Iris pigment epithelial cell (primary cell): ENCODE data around the gene CASTOR2.
A peak's percentile ranks its signal among the peaks of the same experiment; 100 is the strongest.

Experiments used
- DNase-seq: peaks from one replicate; pipeline ENCODE4 v3.0.0-alpha.2; 2011; ENCODE audit warnings: low read depth

Gene CASTOR2

DNA sequence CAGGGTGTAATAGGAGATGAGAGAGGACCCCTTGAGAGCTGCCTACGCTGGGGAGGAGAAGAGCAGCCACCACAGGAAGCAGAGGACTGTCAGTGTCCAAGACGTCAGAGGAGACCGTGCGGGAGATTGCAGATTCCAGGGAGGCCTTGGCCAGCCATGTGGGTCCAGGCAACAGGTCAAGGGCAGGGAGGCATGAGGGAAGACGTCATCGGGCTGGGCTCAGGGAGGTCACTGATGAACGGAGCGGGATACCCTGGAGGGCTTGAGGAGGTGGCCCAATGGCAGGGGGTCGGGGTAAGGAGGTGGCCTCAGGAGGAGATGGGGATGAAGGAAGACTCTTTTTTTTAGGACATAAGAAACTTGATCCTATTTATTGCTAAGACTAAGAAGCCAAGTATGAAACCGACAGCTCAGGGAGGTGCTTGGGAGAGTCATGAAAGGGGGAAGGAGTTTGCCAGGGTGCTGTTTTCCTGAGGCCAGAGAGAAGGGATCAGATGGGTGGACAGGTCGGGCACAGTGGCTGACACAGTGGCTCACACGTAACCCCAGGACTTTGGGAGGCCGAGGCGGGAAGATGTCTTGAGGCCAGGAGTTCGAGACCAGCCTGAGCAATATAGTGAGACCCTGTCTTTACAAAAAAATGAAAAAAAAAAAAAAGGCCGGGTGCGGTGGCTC is 30.5 kb downstream of the CASTOR2 start:
- peak; percentile 26 for DNase-seq

DNA sequence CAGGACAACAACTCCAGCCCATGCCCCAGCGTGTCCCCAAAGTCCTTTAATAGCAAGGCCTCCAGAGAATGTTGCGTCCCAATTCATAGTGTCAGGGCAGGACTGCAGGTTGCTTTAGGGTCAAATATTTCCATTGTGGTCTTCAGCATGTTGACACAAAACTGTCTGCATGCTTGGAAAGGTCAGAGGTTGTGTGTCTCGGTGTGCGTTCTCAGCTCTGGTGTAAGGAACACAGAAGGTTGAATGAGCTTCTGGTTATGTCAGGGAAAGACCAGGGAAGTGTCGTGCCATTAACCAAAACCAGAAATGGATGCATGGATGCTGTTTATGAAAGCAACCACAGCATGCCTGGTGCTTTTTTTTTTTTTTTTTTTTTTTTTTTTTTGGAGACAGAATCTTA is 31.9 kb downstream of the CASTOR2 start:
- DNase-seq = peak; percentile 51

DNA sequence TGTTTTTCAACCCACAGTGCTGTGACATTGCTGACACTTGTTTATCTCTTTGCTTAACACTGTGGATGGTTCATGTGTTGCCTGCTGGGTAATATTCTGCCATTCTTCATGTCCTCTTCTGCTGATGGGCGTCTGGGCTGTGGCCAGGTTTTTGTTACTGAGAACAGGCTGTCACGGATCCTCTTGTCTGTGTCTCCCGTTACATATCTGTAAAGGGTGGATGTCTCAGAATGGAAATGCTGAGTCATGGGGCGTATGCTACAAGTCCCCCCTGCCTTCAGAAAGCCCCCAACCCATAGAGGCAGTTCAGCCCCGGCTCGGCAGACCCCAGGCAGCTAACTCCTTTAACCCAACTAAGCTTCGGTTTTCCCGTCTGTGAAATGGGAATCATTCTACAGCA is 33.3 kb downstream of the CASTOR2 start:
- DNase-seq = peak; percentile 60

DNA sequence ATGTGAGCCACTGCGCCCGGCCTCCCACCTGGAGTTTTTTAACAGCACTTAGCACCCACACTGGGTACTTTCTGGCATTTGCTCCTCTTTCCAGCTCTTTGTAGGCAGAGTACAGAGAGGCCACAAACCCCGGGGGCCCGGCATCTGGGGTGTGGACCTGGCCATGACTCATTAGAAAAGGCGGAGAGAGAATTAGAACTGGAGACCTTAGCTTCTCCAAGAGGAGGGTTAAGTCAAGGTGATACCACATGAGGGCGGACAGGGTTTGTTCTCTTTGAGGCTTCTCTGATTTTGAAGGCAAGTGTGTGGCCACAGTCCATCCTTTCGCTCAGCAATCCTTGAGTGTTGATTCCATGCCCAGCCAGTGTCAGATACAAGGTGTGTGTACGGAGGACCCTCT is 36.9 kb downstream of the CASTOR2 start:
- DNase-seq = peak; percentile 6

DNA sequence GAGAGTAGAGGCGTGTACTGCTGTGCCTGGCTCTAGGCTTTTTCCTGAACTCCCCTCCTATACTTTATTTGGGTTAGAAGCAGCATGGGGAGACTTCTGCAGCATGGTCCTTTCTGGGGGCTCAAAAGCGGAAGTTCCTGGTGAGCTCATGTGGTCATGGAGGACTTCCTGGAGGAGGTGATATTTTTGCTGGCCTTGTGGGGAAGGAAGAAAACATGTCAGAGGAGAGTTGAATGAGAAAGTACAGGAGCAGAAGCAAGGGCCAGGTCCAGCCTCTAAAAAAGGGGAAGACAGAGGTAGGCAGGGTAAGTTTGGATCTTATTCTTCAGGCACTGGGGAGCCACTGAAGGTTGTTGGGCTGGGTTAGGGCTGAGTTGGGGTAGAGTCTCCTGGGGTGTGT is 45.5 kb downstream of the CASTOR2 start:
- DNase-seq = no peak

DNA sequence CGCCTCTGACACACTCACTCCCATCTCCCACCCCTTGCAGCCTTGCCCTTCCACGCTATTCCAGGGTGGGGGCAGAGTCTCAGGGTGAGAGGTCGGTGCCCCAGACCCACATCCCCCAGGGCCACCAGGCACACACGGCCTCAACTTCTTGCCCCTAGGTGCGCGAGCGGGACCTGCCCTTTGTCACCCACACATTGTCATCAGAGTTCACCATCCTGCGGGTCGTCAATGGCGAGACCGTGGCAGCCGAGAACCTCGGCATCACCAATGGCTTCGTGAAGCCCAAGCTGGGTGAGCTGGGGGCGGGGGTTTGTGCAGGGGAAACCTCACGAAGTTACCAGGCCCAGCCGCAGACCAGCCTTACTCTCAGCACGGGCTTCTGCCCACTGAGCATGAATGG is 53.3 kb downstream of the CASTOR2 start:
- DNase-seq = no peak

DNA sequence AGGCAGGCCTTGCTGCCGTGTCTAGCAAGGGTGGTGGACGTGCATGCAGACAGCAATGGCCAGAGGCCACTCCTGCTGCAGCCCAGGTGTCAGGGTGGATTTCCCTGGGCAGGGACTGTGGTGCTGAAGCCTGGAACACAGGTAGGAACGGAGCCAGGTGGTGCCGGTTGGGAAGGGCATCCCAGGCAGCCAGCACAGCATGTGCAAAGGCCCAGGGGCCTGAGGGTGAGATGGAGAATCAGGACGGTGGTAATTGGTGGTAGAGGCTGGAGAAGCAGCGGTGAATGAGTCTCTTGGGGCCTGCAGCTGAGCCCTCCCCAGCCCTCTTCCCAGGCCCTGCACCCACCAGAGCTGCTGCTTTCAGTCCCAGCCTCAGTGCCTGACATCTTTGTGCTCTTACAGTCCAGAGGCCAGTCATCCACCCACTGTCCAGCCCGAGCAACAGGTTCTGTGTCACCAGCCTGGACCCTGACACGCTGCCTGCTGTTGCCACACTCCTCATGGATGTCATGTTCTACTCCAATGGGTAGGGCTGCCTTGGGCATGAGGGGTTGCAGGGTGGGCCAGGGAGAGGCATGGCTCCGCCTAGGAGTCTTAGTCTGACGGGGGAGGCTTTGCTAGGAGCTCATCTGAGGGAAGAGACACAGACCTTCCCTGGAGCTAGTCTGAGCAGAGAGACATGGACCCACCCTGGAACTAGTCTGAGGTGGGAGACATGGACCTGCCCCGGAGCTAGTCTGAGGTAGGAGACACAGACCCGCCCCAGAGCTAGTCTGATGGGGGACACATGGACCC is 54.3 kb downstream of the CASTOR2 start:
- no peak for DNase-seq

DNA sequence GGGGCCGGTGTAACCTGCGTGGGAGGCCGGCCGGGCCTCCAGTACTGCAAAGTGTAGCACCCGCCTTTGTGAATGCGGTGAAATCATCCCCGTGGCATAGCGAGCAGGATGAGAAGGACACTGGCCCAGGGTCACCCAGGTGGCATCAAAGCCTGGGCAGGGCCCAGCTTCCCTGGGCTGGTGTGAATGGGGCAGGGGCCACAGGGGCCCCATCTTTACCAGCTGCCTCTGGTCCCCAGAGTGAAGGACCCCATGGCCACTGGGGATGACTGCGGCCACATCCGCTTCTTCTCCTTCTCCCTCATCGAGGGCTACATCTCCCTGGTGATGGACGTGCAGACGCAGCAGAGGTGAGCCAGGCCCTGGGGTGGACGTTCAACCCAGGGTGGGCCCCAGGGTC is 55.3 kb downstream of the CASTOR2 start:
- DNase-seq = no peak

DNA sequence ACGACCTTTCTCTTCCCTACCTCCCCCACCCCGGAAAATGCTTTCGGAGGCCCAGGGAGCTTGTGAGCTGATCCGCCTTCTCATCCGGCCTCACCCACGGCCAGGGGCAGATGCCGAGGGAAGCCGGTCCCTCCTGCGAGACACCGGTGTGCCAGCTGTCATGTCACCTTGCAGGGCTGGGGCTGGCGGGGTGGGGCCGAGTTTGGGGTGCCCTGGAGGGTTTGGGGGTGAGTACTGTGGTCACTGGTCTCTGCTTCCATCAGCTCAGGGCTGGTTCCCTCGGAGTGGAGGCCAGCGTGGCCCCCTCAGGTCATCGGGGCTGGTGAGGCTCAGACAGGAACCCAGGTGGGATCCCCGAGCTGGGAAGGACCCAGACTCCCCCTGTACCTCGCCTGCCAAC is 60.4 kb downstream of the CASTOR2 start:
- DNase-seq = no peak

DNA sequence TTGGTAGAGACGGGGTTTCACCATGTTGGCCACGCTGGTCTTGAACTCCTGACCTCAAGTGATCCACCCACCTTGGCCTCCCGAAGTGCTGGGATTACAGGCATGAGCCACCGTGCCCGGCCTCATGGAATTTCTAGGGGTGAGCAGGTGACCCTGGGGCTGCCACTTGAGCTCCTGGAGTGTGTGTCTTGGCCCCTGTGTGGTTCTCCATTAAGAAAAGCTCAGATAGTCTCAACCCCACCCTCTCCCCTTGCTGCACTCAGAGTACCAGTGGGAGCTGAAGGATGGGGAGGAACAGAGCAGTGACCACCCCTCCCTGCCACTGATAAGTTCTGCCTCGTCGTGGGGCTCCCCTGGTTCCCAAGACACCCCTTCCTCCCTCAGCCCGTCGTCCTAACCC is 63.8 kb downstream of the CASTOR2 start:
- DNase-seq = no peak

DNA sequence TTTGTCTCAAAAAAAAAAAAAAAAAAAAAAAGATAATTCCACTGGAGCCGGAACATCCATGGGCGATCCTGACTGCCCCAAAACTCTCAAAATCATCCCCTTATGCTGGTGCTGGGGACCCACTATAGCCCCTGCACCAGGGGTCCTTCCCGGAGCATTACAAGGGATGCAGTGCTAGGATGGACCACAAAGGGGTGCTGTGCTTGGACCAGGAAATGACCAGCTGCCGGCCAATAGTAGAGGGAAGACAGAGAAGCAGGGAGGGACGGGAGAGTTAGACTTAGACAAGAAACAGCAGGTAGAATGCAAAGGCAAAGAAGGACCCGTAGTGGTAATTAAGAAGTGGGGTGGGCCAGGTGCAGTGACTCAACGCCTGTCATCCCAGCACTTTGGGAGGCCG is 68.6 kb downstream of the CASTOR2 start:
- DNase-seq = no peak

DNA sequence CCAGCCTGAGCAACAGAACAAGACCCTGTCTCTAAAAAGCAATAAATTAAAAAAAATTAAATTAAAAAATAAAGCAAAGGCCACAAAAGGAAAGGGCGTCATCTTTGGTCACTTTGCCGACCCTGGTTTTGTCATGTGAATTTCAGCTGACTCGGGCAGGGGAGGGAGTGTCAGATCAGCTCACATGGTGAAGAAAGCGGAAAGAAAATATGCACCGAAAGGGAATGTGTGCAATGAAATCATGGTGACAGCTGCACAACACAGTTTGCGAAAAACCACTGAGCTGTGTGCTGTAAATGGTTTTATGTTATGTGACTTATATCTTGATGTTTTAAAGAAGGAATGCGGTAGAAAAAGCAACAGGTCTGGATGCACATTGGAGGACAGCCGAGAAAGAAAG is 69.3 kb downstream of the CASTOR2 start:
- no peak for DNase-seq

DNA sequence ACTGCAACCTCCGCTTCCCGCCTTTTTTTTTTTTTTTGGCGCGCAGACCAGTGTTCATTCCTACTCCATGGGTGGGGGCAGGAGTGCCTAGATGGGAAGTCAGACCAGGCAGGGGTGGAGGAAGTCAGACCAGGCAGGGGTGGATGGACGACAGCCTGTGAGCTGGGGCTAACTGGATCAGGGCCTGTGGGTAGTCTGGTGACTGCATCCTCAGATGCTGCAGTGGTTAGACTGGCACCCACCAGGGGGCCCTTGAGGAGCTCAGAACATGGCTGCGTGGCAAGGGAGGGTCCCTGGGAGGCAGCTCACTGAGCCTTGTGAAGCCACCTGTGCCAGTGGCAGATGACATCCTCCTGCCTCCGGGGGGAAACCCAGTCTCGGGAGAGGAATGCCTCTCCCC is 74.0 kb downstream of the CASTOR2 start:
- DNase-seq = no peak

DNA sequence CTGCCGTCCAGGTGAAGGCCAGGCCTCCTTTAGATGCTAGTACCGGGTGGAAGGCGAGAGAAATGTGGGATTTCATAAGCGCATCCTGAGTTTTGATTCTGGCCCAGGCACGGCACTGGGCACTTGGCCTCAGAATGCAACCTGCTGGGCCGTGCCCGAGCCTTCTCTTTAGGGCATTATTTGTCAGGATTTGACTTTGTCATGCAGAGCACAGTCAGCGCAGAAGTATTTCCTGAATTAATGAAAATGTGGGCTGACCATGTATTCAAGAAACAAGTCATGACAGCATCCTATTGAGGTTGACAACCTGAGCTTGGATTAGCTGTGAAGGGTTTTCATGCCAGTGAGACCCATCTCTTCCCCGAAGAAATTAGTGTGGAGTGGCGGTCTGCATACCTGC is 74.7 kb downstream of the CASTOR2 start:
- DNase-seq = peak; percentile 32

DNA sequence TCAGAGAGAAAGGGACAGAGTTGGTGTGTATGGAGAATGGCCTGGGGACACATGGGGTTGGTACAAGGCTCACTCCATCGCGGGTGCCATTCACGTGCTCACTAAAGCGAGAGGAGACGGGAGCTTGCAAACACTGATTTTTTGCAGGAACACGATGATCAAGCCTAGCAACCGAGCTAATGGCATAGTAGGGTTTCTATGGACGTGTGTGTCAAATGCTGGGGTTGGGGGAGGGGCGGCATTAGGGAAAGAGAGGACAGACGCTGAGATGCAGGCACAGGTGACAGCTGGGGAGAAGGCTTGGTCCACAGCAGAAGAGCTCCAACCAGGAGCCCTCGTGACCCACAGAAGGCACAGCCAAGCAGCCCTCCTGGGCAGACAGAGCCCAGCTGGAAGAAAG is 75.2 kb downstream of the CASTOR2 start:
- no peak for DNase-seq

DNA sequence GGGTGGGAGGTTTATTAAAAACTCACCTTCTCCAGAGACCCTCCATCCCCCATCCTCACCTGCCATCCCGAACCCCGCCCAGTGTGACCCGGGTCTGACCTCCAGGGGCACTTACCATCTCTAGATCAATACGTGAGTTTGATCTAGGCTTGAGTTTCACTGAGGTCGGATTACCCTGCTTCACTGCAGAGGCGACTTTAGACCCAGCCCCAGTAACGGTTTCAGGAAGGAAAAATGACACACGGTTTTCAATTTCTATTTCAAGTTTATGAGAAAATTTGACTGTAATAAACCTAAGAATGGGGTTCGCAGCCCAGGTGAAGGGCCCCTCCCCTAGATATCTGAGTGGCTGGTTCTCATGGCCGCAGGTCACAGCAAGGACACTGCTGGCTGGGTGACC is 76.0 kb downstream of the CASTOR2 start:
- no peak for DNase-seq

DNA sequence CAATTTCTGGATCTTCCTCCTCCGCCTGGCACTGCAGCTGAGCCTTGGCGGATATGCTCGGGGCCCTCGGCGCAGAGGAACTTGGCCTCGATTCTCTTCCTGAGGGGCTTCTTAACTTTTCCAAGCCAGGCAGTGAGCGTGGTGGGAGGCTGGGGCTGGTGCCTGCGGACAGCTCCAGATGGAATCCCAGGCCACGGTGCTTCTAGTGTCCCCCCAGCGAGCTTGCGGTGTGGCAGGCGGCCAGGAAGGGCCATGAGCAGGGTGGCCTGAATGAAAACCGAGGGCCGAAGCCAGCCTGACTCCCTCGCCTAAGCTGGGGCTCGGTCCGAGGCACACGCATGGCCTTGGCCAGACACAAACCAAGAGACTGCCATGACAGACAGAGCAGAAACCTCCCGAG is 77.8 kb downstream of the CASTOR2 start:
- DNase-seq = no peak

DNA sequence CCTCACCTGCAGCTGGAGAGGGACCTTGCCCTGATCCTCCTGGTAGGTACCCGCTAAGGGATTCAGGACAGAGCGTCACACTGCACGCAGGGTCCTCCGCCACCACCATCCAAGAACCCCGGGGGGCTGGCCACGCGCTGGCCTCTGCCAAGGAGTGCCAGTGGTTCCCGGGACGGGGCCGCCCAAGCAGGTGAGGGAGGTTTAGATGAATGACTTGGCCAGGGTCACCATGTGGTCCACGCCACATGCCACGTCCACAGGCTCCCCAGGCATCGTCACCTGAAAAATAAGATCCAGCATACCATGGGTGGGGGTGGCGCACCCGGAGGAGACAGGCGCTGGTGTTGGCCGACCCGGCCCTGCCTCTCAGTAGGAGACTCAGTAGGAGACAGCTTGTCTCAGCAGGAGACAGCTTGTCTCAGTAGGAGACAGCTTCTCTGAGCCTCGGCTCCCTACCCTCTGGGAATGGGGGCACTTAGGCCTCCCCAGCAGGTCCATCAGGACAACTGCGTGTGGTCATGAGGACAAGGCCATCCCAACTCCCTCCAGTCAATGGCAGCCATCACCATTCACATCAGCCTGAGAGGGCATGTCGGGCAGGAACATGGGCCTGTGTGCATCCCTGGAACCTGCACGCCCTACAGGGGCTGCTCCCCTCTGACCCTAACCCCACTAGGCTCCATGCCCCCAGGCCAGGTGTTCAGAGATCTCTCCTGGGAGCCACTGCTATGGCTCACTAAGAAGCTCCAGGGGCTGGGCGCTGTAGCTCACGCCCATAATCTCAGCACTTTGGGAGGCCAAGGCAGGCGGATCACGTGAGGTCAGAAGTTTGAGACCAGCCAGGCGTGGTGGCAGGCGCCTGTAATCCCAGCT is 78.6 kb downstream of the CASTOR2 start:
- no peak for DNase-seq

DNA sequence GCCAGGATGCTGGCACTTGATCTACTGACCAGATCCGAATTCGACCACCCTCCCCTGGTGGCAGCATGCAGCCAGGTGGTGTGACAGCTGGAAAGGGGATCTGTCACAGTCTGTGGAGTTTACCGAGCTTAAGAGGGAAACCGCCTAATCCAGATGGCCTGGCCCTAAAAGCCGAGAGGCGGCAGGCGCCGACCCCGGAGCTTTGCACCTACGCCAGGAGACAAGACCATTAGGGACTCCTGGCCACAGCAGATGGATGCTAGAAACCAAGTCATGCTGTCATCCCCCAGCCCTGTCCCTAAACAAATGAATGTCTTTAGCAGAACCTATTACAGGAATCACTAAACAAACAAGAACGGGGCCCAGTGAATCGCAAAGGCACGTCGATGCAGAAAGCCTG is 81.4 kb downstream of the CASTOR2 start:
- DNase-seq = no peak

DNA sequence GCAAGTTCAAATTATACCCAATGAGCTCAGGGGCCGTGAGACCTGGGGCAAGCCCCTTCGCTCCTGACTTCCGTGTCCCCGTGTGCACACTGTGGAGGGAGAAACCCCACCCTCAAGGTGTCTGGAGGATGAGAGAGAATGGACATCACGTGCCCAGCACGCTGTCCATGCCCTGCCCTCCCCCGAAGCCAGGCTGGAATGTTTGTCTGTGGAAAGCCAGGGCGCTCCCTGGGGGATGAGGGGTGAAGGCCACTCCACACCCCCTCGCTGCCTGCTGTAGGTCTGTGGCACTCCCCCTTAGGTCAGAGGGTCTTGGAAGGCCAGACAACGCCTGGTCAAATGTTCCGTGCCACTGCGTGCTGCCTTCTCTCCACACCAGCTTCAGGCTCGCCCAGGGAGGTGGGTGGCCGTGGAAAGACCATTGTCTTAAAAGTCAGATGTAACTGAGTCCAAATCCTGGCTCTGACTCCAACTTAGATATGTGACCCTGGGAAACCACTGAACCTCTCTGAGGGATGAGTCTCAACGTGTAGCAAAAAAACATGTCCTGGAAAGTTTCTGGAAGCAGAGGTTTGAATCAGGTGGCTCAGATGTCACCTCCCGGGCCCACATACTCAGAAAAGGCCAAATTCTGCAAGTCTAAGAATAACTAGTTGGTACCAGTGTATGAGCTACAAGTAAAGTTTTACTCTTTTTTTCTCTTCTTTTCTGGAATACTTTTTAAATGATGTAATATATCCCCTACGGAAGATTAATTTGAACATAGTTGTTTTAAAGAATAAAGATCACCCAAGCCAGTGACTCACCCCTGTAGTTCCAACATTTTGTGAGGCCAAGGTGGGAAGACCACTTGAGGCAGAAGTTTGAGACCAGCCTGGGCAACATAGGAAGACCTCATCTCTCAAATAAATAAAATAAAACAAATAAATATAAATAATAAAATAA is 84.2 kb downstream of the CASTOR2 start:
- peak; percentile 58 for DNase-seq

DNA sequence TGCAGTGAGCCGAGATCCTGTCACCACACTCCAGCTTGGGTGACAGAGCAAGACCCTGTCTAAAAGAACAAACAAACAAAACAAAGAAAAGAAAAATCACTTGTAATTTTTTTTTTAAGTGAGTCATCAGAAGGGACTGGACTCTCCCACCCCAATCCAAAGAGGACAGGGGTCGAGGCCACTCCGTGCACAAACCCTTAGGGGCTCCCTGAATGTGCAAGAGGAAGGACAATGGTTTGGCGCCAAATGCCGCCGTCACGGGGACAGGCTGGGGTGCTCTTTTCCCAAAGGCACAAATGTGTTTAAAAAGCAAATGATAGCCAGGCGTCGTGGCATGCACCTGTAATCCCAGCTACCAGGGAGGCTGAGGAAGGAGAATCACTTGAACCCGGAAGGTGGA is 85.3 kb downstream of the CASTOR2 start:
- DNase-seq = no peak

DNA sequence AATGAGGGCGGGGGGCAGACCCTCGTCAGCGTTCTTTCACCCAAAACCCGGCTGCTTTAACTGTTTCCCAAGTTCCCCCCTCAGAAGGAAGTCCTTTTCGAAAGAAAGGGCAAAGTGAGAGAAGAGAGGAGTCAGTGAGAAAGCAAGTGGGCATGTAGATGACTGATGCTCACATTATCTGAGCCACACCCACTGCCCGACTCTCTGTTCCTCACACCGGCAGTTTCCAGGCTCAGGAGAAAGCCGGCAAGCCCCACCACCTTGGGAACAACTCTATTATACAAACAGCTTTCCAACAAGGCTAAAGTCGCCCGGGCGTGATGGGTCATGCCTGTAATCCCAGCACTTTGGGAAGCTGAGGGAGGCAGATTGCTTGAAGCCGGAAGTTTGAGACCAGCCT is 86.0 kb downstream of the CASTOR2 start:
- DNase-seq = no peak
